SK-N-MC (cell line): ENCODE measurements around the gene DPEP1.

ENCODE experiments used
- EZH2 ChIP-seq: fragments of 200-600 bp; sonication (generic); IDR thresholded peaks from one replicate; pipeline ENCODE4 v1.6.1; 2017; ENCODE audit warnings: antibody characterized with exemption
- FOXP2 ChIP-seq: optimal IDR thresholded peaks from 2 replicates; pipeline ENCODE3; 2011; ENCODE audit warnings: mild to moderate bottlenecking, moderate library complexity; ENCODE audit not compliant: insufficient read depth; ENCODE audit errors: extremely low read length, control extremely low read depth
- POLR2AphosphoS5 ChIP-seq: IDR thresholded peaks from 2 replicates; pipeline ENCODE4 v1.6.1; 2012; ENCODE audit warnings: mild to moderate bottlenecking, low read depth, low read length, borderline replicate concordance

DNA sequence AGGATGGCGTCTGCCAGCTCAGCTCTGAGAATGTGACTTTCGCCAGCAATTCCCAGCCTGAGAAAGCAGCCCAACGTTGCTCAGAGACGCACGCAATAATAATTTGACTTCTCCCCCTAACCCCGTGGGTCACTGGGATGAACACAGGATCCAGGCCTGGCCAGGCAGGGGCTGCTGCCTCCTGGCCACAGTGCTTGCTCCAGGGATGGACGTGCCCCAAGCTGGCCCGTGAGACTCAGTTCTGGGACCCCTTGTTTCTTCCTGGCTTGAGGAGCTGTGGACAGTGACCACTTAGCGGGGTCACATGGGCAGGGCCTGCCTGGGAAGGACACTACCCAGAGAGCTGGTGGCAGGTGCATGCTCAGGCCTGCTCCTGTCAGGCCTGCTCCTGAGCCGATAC is 13.5 kb upstream of the DPEP1 start:
- TF ChIP-seq EZH2, result no peak
- TF ChIP-seq POLR2AphosphoS5, result no peak
- no peak for TF ChIP-seq FOXP2
